Heart right ventricle (tissue), 16 donors: ENCODE results near the gene RPL26. TPM values are rescaled to one million over a fixed set of nuclear protein-coding genes. Genes with fewer than 3 reads are reported as not detected.

Source experiments
- ATAC-seq, 8 donors: fragments of 200-7000 bp; cut with Tn5 transposase; one replicate each; pipeline ENCODE4 v1.9.1; 2020; ENCODE audit warnings: mild to moderate bottlenecking in 8 of 8, moderate library complexity in 8 of 8, moderate number of reproducible peaks in 1 of 8
- DNase-seq, 2 donors: peaks; one replicate each; pipeline ENCODE4 v3.0.0-alpha.2; 2020
- H3K27ac ChIP-seq, 10 donors: fragments of 200-600 bp; sonication (generic) in 2 of 10; one replicate each; pipeline versions ENCODE4 v1.5.0 to v1.8.0; 2020 to 2022; ENCODE audit warnings: mild to moderate bottlenecking in 3 of 10
- H3K27me3 ChIP-seq, 7 donors: fragments of 200-600 bp; one replicate each; pipeline ENCODE4 v1.8.0; 2021 to 2022; ENCODE audit warnings: mild to moderate bottlenecking in 2 of 7
- H3K36me3 ChIP-seq, 9 donors: fragments of 200-600 bp; sonication (generic) in 1 of 9; one replicate each; pipeline versions ENCODE4 v1.5.0 to v1.8.0; 2020 to 2022; ENCODE audit warnings: mild to moderate bottlenecking in 2 of 9
- H3K4me1 ChIP-seq, 9 donors: fragments of 200-600 bp; sonication (generic) in 1 of 9; one replicate each; pipeline versions ENCODE4 v1.5.0 to v1.8.0; 2020 to 2022; ENCODE audit warnings: mild to moderate bottlenecking in 4 of 9
- H3K4me3 ChIP-seq, 10 donors: fragments of 200-600 bp; sonication (generic) in 2 of 10; one replicate each; pipeline versions ENCODE4 v1.5.0 to v1.8.0; 2020 to 2022; ENCODE audit warnings: mild to moderate bottlenecking in 7 of 10, moderate library complexity in 2 of 10
- H3K9me3 ChIP-seq, 11 donors: fragments of 200-600 bp in 10 of 11; sonication (generic) in 2 of 11; one replicate each; pipeline versions ENCODE4 v1.5.0 to v1.8.0; 2013 to 2022; ENCODE audit warnings: mild to moderate bottlenecking in 2 of 11, control low read depth in 1 of 11, moderate library complexity in 1 of 11
- CTCF ChIP-seq, 9 donors: fragments of 200-600 bp; sonication (generic) in 2 of 9; IDR thresholded peaks; one replicate each; pipeline versions ENCODE4 v1.5.0 to v1.8.0; 2021 to 2022; ENCODE audit warnings: antibody characterized with exemption in 9 of 9, mild to moderate bottlenecking in 5 of 9, moderate library complexity in 1 of 9
- WGBS, 2 donors: extraction: QIAGEN DNeasy Blood & Tissue Kit; methylation state at CpG; one replicate each; pipeline ENCODE4 v1.1.7; 2013; ENCODE audit warnings: inconsistent platforms in 1 of 2; 5-methylcytosine and 5-hydroxymethylcytosine counted together
- intact Hi-C, 10 donors: fragments of 100-400 bp; cut with DNase I; formaldehyde crosslinking; loops; one replicate each; pipeline versions ENCODE4 v1.11.1 to v1.14.2; 2022
- polyA plus RNA-seq, 2 donors: library from polyadenylated mRNA; stranded (reverse); fragments of 200-250 nt; gene quantifications; one replicate each; pipeline ENCODE4 v1.2.3, GENCODE V29; 2013
- total RNA-seq, 10 donors: library from RNA; stranded (reverse); fragmentation: NEBNext Ultra II Directional in 3 of 10; extraction: Animal tissue kit (Norgen Biotek cat#: 25700) in 3 of 10; gene quantifications; one replicate each; pipeline versions ENCODE4 v1.2.1 to v1.2.4, GENCODE V29; 2021 to 2023
- donor health status: Arrhythmogenic right ventricular cardiomyopathy.
- donor health status: ischemic (EF 13 %, LVEDD 7.1; RV severe dilation, severe dysfunction).
- donor health status: healthy with polysubstance abuse.
- donor health status: DM: no; HTN: yes; CAD: no.
- donor health status: DM: no; HTN: no; CAD: no.
- donor health status: ischemic (EF 25% LVEDD 6.9; RV normal size, moderate dysfunction).
- donor health status: ischemic (EF 25% LVEDD 5.7; RV mildly dilated, moderate dysfunction).
- donor health status: healthy.
- donor health status: DM: yes; HTN: yes; CAD: no.
- donor health status: Ischemic cardiomyopathy.
- donor health status: ischemic (EF 35%, LVEDD 5.7; RV mildly dilated, moderate dysfunction).
- donor health status: nonischemic (EF 11% LVEDD 7.7; RV severe dilation, severe dysfunction).
- donor health status: DM: yes; HTN: yes; CAD: no.
- donor health status: PGD.
- donor health status: ischemic (EF 29% LVEDD 5.4; RV normal size, mild dysfunction).
- donor health status: nonischemic (EF 23%, LVEDD 6.1; RV moderate dilation, normal function).

Gene RPL26
- total and polyA plus RNA-seq, 12 donors: 890 to 4,129 (median 1,028) TPM

- no peak for TF ChIP-seq CTCF (IDR thresholded peaks at IDR 0.05)
- ATAC-seq: no peak
- Histone ChIP-seq H3K36me3 (peaks cover 0 to 53% (median 15%) of the 10 kb centered on the region in 9 donors), H3K9me3 (no peaks in the 10 kb centered on the region), H3K27ac (peak overlapping the region in 2 of 10 donors; percentile 33 to 64), H3K4me3 (no peak overlapping the region), H3K4me1 (peaks cover 9 to 51% (median 37%) of the 10 kb centered on the region in 9 donors), H3K27me3 (no peaks in the 10 kb centered on the region)
- no peak for DNase-seq
- intact Hi-C loops: loop anchor here in 6 of 10 donors (5.0 to 10.0 kb wide), 4 partner anchors 43 to 145 kb away; partner anchors contain the start of gene ARHGEF15 (in 3 of the 6)
- 91 to 92% methylated on average over 8 of the region's 8 CpGs for WGBS, 2 donors
Observed at GRCh38 chr17:8369944-8370343, 13.0 kb downstream of the RPL26 start.

- H3K36me3 ChIP-seq: peaks cover 0 to 63% (median 15%) of the 10 kb centered on the region in 9 donors
Observed at GRCh38 chr17:8368193-8368592, 14.8 kb downstream of the RPL26 start.

GRCh38 chr17:8366231-8366630 lies 16.8 kb downstream of the RPL26 start:
- Histone ChIP-seq H3K27me3 (no peaks in the 10 kb centered on the region), H3K4me3 (no peak overlapping the region), H3K9me3 (no peaks in the 10 kb centered on the region), H3K4me1 (peaks cover 7 to 66% (median 47%) of the 10 kb centered on the region in 9 donors), H3K27ac (peak overlapping the region; percentile 29 to 88 (median 70)), H3K36me3 (peaks cover 0 to 50% (median 14%) of the 10 kb centered on the region in 9 donors)
- intact Hi-C loops: loop anchor here in 5 of 10 donors (5.0 to 10.0 kb wide), 3 partner anchors 39 to 54 kb away; partner anchors contain the start of gene ARHGEF15 (in 3 of the 5)
- WGBS, 2 donors: 26 to 34% methylated on average over 2 of the region's 2 CpGs
- no peak for DNase-seq
- TF ChIP-seq CTCF (IDR thresholded peaks at IDR 0.05): no peak
- ATAC-seq: peak in 7 of 8 donors; percentile 44 to 83 (median 62)

More at GRCh38 chr17:8368193-8368592, 14.8 kb downstream of the RPL26 start:
- DNase-seq (no peak), ATAC-seq (no peak)
- WGBS, 2 donors: 89 to 96% methylated on average over 3 of the region's 3 CpGs
- H3K4me3 ChIP-seq: no peak overlapping the region
- H3K4me1 ChIP-seq: peaks cover 9 to 56% (median 42%) of the 10 kb centered on the region in 9 donors
- H3K27me3 ChIP-seq: no peaks in the 10 kb centered on the region
- peak overlapping the region in 4 of 10 donors; percentile 27 to 49 (median 40) for H3K27ac ChIP-seq
- no peak for TF ChIP-seq CTCF (IDR thresholded peaks at IDR 0.05)
- no peaks in the 10 kb centered on the region for H3K9me3 ChIP-seq
- intact Hi-C loops: loop anchor here in 5 of 10 donors (5.0 to 10.0 kb wide), 3 partner anchors 41 to 56 kb away; partner anchors contain the start of gene ARHGEF15 (in 3 of the 5)

GRCh38 chr17:8365143-8365542 lies 17.9 kb downstream of the RPL26 start:
- Histone ChIP-seq H3K9me3 (no peaks in the 10 kb centered on the region), H3K27ac (peak overlapping the region in 9 of 10 donors; percentile 6 to 88 (median 74)), H3K27me3 (no peaks in the 10 kb centered on the region), H3K4me1 (peaks cover 7 to 68% (median 54%) of the 10 kb centered on the region in 9 donors), H3K4me3 (no peak overlapping the region), H3K36me3 (peaks cover 0 to 39% (median 14%) of the 10 kb centered on the region in 9 donors)
- WGBS, 2 donors: 41 to 43% methylated on average over 1 of the region's 1 CpG
- intact Hi-C loops: loop anchor here in 5 of 10 donors (5.0 to 10.0 kb wide), 3 partner anchors 38 to 53 kb away; partner anchors contain the start of gene ARHGEF15 (in 3 of the 5)
- ATAC-seq: peak; percentile 32 to 80 (median 70)
- TF ChIP-seq CTCF (IDR thresholded peaks at IDR 0.05): no peak
- DNase-seq: no peak
